HG03521 (cell line): ENCODE data around the gene CYB5R3.

Source experiments
- ATAC-seq: cut with Tn5 transposase; IDR thresholded peaks from one replicate; pipeline ENCODE4 v1.9.1; 2021; ENCODE audit warnings: mild to moderate bottlenecking, moderate library complexity; ENCODE audit not compliant: unreplicated experiment

CYB5R3 gene

GRCh38 chr22:42649246-42650099, at the start of gene CYB5R3:
TSS of gene CYB5R3 (minus strand) at chr22:42649392. CDS start at chr22:42649315, 77 bp downstream.
- ATAC-seq, result peak; percentile 64

GRCh38 chr22:42697542-42698013, 48.4 kb upstream of the CYB5R3 start:
- no peak for ATAC-seq

- ATAC-seq, result no peak
These were observed 47.3 kb upstream of the CYB5R3 start for GRCh38 chr22:42696331-42696967.

- ATAC-seq, result no peak
These were observed 46.1 kb upstream of the CYB5R3 start for GRCh38 chr22:42695294-42695693.

GRCh38 chr22:42693763-42694683, 44.8 kb upstream of the CYB5R3 start:
- ATAC-seq, result no peak

GRCh38 chr22:42693055-42693762, 44.0 kb upstream of the CYB5R3 start:
- ATAC-seq, result no peak

- no peak for ATAC-seq
These were observed 43.3 kb upstream of the CYB5R3 start for GRCh38 chr22:42692239-42693054.

GRCh38 chr22:42691440-42691839, 42.2 kb upstream of the CYB5R3 start:
- no peak for ATAC-seq

- ATAC-seq, result no peak
These were observed 39.3 kb upstream of the CYB5R3 start for GRCh38 chr22:42688241-42689211.

- no peak for ATAC-seq
These were observed 37.7 kb upstream of the CYB5R3 start for GRCh38 chr22:42686756-42687491.

GRCh38 chr22:42685941-42686653, 36.9 kb upstream of the CYB5R3 start:
- no peak for ATAC-seq

GRCh38 chr22:42684462-42685195, 35.4 kb upstream of the CYB5R3 start:
- ATAC-seq, result no peak

GRCh38 chr22:42683578-42684283, 34.5 kb upstream of the CYB5R3 start:
- ATAC-seq, result no peak

- no peak for ATAC-seq
These were observed 33.1 kb upstream of the CYB5R3 start for GRCh38 chr22:42682113-42682851.

- no peak for ATAC-seq
These were observed 31.5 kb upstream of the CYB5R3 start for GRCh38 chr22:42680648-42681047.
